Cardiac muscle cell (in vitro differentiated cells and primary cell): ENCODE measurements around the gene STK17A. TPM values are rescaled to one million over a fixed set of nuclear protein-coding genes. Genes with fewer than 3 reads are reported as not detected.

Experiments used
- DNase-seq, 2 donors: peaks; one replicate each; pipeline versions ENCODE4 v3.0.0 to v3.0.0-alpha.2; 2010 to 2017; ENCODE audit warnings: low read depth in 1 of 2, low spot score in 1 of 2
- H3K27ac ChIP-seq: fragments of 200-600 bp; sonication (generic); 2 replicates; pipeline ENCODE4 v1.5.1; 2016
- H3K27me3 ChIP-seq: fragments of 200-600 bp; sonication (generic); 2 replicates; pipeline ENCODE4 v1.6.0; 2016; ENCODE audit warnings: control low read depth
- H3K36me3 ChIP-seq: fragments of 200-600 bp; sonication (generic); 2 replicates; pipeline ENCODE4 v1.5.1; 2016; ENCODE audit warnings: control low read depth
- H3K4me1 ChIP-seq: fragments of 200-600 bp; sonication (generic); 2 replicates; pipeline ENCODE4 v1.8.1; 2017; ENCODE audit warnings: low read depth, mild to moderate bottlenecking, mixed run types
- H3K4me3 ChIP-seq: fragments of 200-600 bp; sonication (generic); 2 replicates; pipeline ENCODE4 v1.5.1; 2016; ENCODE audit warnings: mild to moderate bottlenecking
- H3K9me3 ChIP-seq: fragments of 200-600 bp; sonication (generic); 2 replicates; pipeline ENCODE4 v1.5.1; 2017; ENCODE audit warnings: low read depth, mild to moderate bottlenecking, control low read depth
- CTCF ChIP-seq: IDR thresholded peaks from 2 replicates; pipeline ENCODE4 v1.5.1; 2012; ENCODE audit warnings: low read depth, mild to moderate bottlenecking, low read length
- polyA plus RNA-seq: library from polyadenylated mRNA; unstranded; fragments of >200 nt; fragmentation: Nextera tagmentation; extraction: Ambion mirVana; gene quantifications from 2 replicates; pipeline ENCODE4 v1.2.1, GENCODE V29; 2016
- total RNA-seq: library from RNA; depleted of rRNA; stranded (reverse); fragments of >200 nt; gene quantifications from 2 replicates; pipeline ENCODE4 v1.2.3, GENCODE V29; 2016

Gene STK17A
- total and polyA plus RNA-seq, 2 experiments from 2014 or later = 18.0 to 30.4 TPM

- TF ChIP-seq CTCF = no peak
- H3K27me3 ChIP-seq = no peaks in the 10 kb centered on the region
- H3K9me3 ChIP-seq = no peaks in the 10 kb centered on the region
- H3K27ac ChIP-seq = no peak overlapping the region
- H3K4me3 ChIP-seq = no peak overlapping the region
- no peak for DNase-seq
- H3K36me3 ChIP-seq = no peaks in the 10 kb centered on the region
- H3K4me1 ChIP-seq = peaks cover 6% of the 10 kb centered on the region
Measured at GRCh38 chr7:43615558-43616145, 32.7 kb downstream of the STK17A start.

- Histone ChIP-seq H3K4me3 (no peak overlapping the region), H3K9me3 (no peaks in the 10 kb centered on the region), H3K27ac (no peak overlapping the region), H3K36me3 (no peaks in the 10 kb centered on the region), H3K4me1 (peaks cover 6% of the 10 kb centered on the region), H3K27me3 (no peaks in the 10 kb centered on the region)
- DNase-seq = no peak
- TF ChIP-seq CTCF = no peak
Measured at GRCh38 chr7:43616977-43617376, 34.1 kb downstream of the STK17A start.

- TF ChIP-seq CTCF = no peak
- peaks cover 6% of the 10 kb centered on the region for H3K4me1 ChIP-seq
- peak overlapping the region; percentile 8 for H3K27ac ChIP-seq
- no peaks in the 10 kb centered on the region for H3K36me3 ChIP-seq
- H3K9me3 ChIP-seq = no peaks in the 10 kb centered on the region
- DNase-seq = no peak
- no peak overlapping the region for H3K4me3 ChIP-seq
- no peaks in the 10 kb centered on the region for H3K27me3 ChIP-seq
Measured at GRCh38 chr7:43618073-43618472, 35.2 kb downstream of the STK17A start.

- H3K27ac ChIP-seq = peak overlapping the region; percentile 8
- no peak for DNase-seq
- H3K4me3 ChIP-seq = no peak overlapping the region
- H3K27me3 ChIP-seq = no peaks in the 10 kb centered on the region
- no peaks in the 10 kb centered on the region for H3K9me3 ChIP-seq
- no peak for TF ChIP-seq CTCF
- peaks cover 12% of the 10 kb centered on the region for H3K4me1 ChIP-seq
- H3K36me3 ChIP-seq = peaks cover 4% of the 10 kb centered on the region
Measured at GRCh38 chr7:43619213-43620012, 36.5 kb downstream of the STK17A start.

GRCh38 chr7:43621729-43622448 lies 39.0 kb downstream of the STK17A start:
- Histone ChIP-seq H3K27ac (no peak overlapping the region), H3K27me3 (no peaks in the 10 kb centered on the region), H3K4me1 (peaks cover 37% of the 10 kb centered on the region), H3K9me3 (no peaks in the 10 kb centered on the region), H3K36me3 (peaks cover 5% of the 10 kb centered on the region), H3K4me3 (no peak overlapping the region)
- TF ChIP-seq CTCF = no peak
- no peak for DNase-seq
